Renal cortical epithelial cell (primary cell): ENCODE data around the gene DHX8. TPM values are rescaled to one million over a fixed set of nuclear protein-coding genes. Genes with fewer than 3 reads are reported as not detected.

Experiments used
- DNase-seq: peaks from one replicate; pipeline ENCODE4 v3.0.0-alpha.2; 2011; ENCODE audit warnings: low read depth
- total RNA-seq: library from RNA; depleted of rRNA; stranded (reverse); fragments of >200 nt; gene quantifications from 2 replicates; pipeline ENCODE4 v1.2.3, GENCODE V29; 2014

Gene DHX8
- total RNA-seq, 1 donor from 2014 or later: 57.4 TPM

GRCh38 chr17:43574348-43574747, 90.6 kb downstream of the DHX8 start:
- DNase-seq: no peak

- no peak for DNase-seq
Measured at GRCh38 chr17:43574896-43575525, 91.2 kb downstream of the DHX8 start.

Other genes starting within 250 kb of the DHX8 start
- not detected in 2 replicates for gene RNU2-1, start 250.0 kb upstream of the DHX8 start, total RNA-seq
- 17.2 and 26.5 TPM in 2 replicates for gene ARL4D, start 85.0 kb upstream of the DHX8 start, total RNA-seq
- 1.9 and 5.7 TPM in 2 replicates for gene ETV4, start 62.4 kb downstream of the DHX8 start, total RNA-seq
- 11.1 TPM in 1 of 2 replicates, not detected in the other for gene MEOX1, start 177.9 kb downstream of the DHX8 start, total RNA-seq